ENCODE measurements around the gene A2ML1.
"Not testable (repeated sequence)": the region's sequence is repeated elsewhere in the genome, so short reads cannot be mapped to it uniquely, and the experiment has no call there.

The A2ML1 gene

GRCh38 chr12:8789341-8790013 is 32.9 kb upstream of the A2ML1 start:
- not testable (repeated sequence) for H3K4me3 ChIP-seq (ENCODE audit: low read depth in 1 of 5, low read length in 5 of 5); H3K9ac ChIP-seq (ENCODE audit: low read length in 5 of 5); H3K4me1 ChIP-seq (ENCODE audit: control insufficient read depth in 5 of 5, insufficient read depth in 5 of 5, low read length in 5 of 5); H3K27me3 ChIP-seq (ENCODE audit: control insufficient read depth in 5 of 5, insufficient read depth in 4 of 5, low read length in 5 of 5); H3K9me3 ChIP-seq (ENCODE audit: control insufficient read depth in 5 of 5, low read length in 5 of 5); H3K36me3 ChIP-seq (ENCODE audit: control insufficient read depth in 5 of 5, insufficient read depth in 5 of 5, low read length in 5 of 5); H3K27ac ChIP-seq (ENCODE audit: low read depth, low read length)

DNA sequence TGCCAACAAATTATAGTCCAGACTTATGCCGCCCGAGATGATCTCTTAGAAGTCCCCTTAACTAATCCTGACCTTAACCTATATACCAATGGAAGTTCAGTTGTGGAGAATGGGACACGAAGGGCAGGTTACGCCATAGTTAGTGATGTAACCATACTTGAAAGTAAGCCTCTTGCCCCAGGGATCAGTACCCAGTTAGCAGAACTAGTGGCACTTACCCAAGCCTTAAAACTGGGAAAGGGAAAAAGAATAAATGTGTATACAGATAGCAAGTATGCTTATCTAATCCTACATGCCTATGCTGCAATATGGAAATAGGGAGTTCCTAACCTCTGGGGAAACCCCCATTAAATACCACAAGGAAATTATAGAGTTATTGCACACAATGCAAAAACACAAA is 29.2 kb upstream of the A2ML1 start:
- not testable (repeated sequence) for H3K27me3 ChIP-seq (ENCODE audit: control insufficient read depth in 5 of 5, insufficient read depth in 4 of 5, low read length in 5 of 5); H3K36me3 ChIP-seq (ENCODE audit: control insufficient read depth in 5 of 5, insufficient read depth in 5 of 5, low read length in 5 of 5); H3K9ac ChIP-seq (ENCODE audit: low read length in 5 of 5); H3K4me1 ChIP-seq (ENCODE audit: control insufficient read depth in 5 of 5, insufficient read depth in 5 of 5, low read length in 5 of 5); H3K27ac ChIP-seq (ENCODE audit: low read depth, low read length); H3K4me3 ChIP-seq (ENCODE audit: low read depth in 1 of 5, low read length in 5 of 5); H3K9me3 ChIP-seq (ENCODE audit: control insufficient read depth in 5 of 5, low read length in 5 of 5)

- H3K4me3 ChIP-seq (ENCODE audit: low read depth in 1 of 5, low read length in 5 of 5); H3K36me3 ChIP-seq (ENCODE audit: control insufficient read depth in 5 of 5, insufficient read depth in 5 of 5, low read length in 5 of 5); H3K9ac ChIP-seq (ENCODE audit: low read length in 5 of 5); H3K4me1 ChIP-seq (ENCODE audit: control insufficient read depth in 5 of 5, insufficient read depth in 5 of 5, low read length in 5 of 5); H3K27me3 ChIP-seq (ENCODE audit: control insufficient read depth in 5 of 5, insufficient read depth in 4 of 5, low read length in 5 of 5); H3K27ac ChIP-seq (ENCODE audit: low read depth, low read length); H3K9me3 ChIP-seq (ENCODE audit: control insufficient read depth in 5 of 5, low read length in 5 of 5): not testable (repeated sequence)
Measured at GRCh38 chr12:8794611-8795010, 27.8 kb upstream of the A2ML1 start.

DNA sequence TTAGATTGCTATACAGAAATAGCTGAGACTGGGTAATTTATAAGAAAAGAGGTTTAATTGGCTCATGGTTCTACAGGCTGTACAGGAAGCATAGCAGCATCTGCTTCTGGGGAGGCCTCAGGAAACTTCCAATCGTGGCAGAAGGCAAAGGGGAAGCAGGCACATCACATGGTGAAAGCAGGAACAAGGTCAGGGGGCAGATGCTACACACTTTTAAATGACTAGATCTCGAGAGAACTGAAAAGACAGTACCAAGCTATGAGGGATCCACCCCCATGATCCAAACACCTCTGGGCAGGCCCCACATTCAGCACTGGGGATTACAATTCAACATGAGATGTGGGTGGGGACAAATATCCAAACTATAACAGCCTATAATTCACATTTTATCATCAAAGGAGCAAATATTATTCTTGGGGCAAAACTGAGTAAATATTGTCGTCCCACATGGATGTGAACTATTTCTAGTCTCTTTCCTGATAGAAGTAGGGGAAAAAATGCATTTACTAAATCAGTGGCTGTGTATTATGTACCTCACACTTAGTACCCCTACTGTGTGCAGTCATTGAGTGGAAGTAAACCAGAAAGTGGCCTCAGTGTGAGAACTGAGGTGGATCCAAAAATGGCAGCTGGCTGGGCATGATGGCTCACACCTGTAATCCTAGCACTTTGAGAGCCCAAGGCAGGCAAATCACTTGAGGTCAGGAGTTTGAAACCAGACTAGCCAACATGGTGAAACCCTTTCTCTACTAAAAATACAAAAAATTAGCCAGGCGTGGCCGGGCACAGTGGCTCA is 25.4 kb upstream of the A2ML1 start:
- no peaks in the 10 kb centered on the region for H3K36me3 ChIP-seq (ENCODE audit: control insufficient read depth in 5 of 5, insufficient read depth in 5 of 5, low read length in 5 of 5)
- H3K9ac ChIP-seq (ENCODE audit: low read length in 5 of 5) = no peak overlapping the region
- no peak overlapping the region for H3K27ac ChIP-seq (ENCODE audit: low read depth, low read length)
- H3K9me3 ChIP-seq (ENCODE audit: control insufficient read depth in 5 of 5, low read length in 5 of 5) = no peaks in the 10 kb centered on the region
- no peak overlapping the region for H3K4me3 ChIP-seq (ENCODE audit: low read depth in 1 of 5, low read length in 5 of 5)
- H3K4me1 ChIP-seq (ENCODE audit: control insufficient read depth in 5 of 5, insufficient read depth in 5 of 5, low read length in 5 of 5) = no peaks in the 10 kb centered on the region
- no peaks in the 10 kb centered on the region for H3K27me3 ChIP-seq (ENCODE audit: control insufficient read depth in 5 of 5, insufficient read depth in 4 of 5, low read length in 5 of 5)

DNA sequence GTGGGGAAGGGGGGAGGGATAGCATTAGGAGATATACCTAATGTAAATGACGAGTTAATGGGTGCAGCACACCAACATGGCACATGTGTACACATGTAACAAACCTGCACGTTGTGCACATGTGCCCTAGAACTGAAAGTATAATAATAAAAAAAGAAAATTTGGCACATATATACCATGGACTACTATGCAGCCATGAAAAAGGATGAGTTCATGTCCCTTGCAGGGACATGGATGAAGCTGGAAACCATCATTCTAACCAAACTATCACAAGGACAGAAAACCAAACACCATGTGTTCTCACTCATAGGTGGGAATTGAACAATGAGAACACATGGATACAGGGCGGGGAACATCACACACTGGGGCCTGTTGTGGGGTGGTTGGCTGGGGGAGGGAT is 21.2 kb upstream of the A2ML1 start:
- H3K4me3 ChIP-seq (ENCODE audit: low read depth in 1 of 5, low read length in 5 of 5) = not testable (repeated sequence)

DNA sequence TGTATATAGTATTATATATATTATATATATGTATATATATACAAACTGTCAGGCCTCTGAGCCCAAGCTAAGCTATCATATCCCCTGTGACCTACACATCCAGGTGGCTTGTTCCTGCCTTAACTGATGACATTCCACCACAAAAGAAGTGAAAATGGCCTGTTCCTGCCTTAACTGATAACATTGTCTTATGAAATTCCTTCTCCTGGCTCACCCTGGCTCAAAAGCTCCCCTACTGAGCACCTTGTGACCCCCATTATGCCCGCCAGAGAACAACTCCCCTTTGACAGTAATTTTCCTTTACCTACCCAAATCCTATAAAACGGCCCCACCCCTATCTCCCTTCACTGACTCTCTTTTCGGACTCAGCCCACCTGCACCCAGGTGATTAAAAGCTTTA is 17.6 kb upstream of the A2ML1 start:
- H3K9me3 ChIP-seq (ENCODE audit: control insufficient read depth in 5 of 5, low read length in 5 of 5); H3K27ac ChIP-seq (ENCODE audit: low read depth, low read length); H3K4me1 ChIP-seq (ENCODE audit: control insufficient read depth in 5 of 5, insufficient read depth in 5 of 5, low read length in 5 of 5); H3K4me3 ChIP-seq (ENCODE audit: low read depth in 1 of 5, low read length in 5 of 5); H3K27me3 ChIP-seq (ENCODE audit: control insufficient read depth in 5 of 5, insufficient read depth in 4 of 5, low read length in 5 of 5); H3K36me3 ChIP-seq (ENCODE audit: control insufficient read depth in 5 of 5, insufficient read depth in 5 of 5, low read length in 5 of 5); H3K9ac ChIP-seq (ENCODE audit: low read length in 5 of 5): not testable (repeated sequence)

More for the DNA sequence above, 21.2 kb upstream of the A2ML1 start:
- not testable (repeated sequence) for H3K27me3 ChIP-seq (ENCODE audit: control insufficient read depth in 5 of 5, insufficient read depth in 4 of 5, low read length in 5 of 5); H3K9me3 ChIP-seq (ENCODE audit: control insufficient read depth in 5 of 5, low read length in 5 of 5); H3K9ac ChIP-seq (ENCODE audit: low read length in 5 of 5); H3K36me3 ChIP-seq (ENCODE audit: control insufficient read depth in 5 of 5, insufficient read depth in 5 of 5, low read length in 5 of 5); H3K4me1 ChIP-seq (ENCODE audit: control insufficient read depth in 5 of 5, insufficient read depth in 5 of 5, low read length in 5 of 5); H3K27ac ChIP-seq (ENCODE audit: low read depth, low read length)

GRCh38 chr12:8805487-8805886 is 16.9 kb upstream of the A2ML1 start:
- not testable (repeated sequence) for H3K27me3 ChIP-seq (ENCODE audit: control insufficient read depth in 5 of 5, insufficient read depth in 4 of 5, low read length in 5 of 5); H3K36me3 ChIP-seq (ENCODE audit: control insufficient read depth in 5 of 5, insufficient read depth in 5 of 5, low read length in 5 of 5); H3K27ac ChIP-seq (ENCODE audit: low read depth, low read length)

DNA sequence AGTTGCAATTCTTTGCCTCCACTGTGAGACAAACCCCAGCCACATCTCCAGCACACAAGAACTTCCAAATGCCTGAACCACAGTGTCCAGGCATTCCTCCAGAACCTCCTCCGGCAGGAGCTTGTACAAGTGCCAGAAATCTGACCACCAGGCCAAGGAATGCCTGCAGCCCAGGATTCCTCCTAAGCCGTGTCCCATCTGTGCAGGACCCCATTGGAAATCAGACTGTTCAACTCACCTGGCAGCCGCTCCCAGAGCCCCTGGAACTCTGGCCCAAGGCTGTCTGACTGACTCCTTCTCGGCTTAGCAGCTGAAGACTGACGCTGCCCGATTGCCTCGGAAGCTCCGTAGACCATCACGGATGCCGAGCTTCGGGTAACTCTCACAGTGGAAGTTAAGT is 15.3 kb upstream of the A2ML1 start:
- not testable (repeated sequence) for H3K27ac ChIP-seq (ENCODE audit: low read depth, low read length); H3K9me3 ChIP-seq (ENCODE audit: control insufficient read depth in 5 of 5, low read length in 5 of 5); H3K36me3 ChIP-seq (ENCODE audit: control insufficient read depth in 5 of 5, insufficient read depth in 5 of 5, low read length in 5 of 5); H3K27me3 ChIP-seq (ENCODE audit: control insufficient read depth in 5 of 5, insufficient read depth in 4 of 5, low read length in 5 of 5); H3K4me3 ChIP-seq (ENCODE audit: low read depth in 1 of 5, low read length in 5 of 5); H3K9ac ChIP-seq (ENCODE audit: low read length in 5 of 5); H3K4me1 ChIP-seq (ENCODE audit: control insufficient read depth in 5 of 5, insufficient read depth in 5 of 5, low read length in 5 of 5)

More at GRCh38 chr12:8805487-8805886, 16.9 kb upstream of the A2ML1 start:
- H3K9ac ChIP-seq (ENCODE audit: low read length in 5 of 5); H3K9me3 ChIP-seq (ENCODE audit: control insufficient read depth in 5 of 5, low read length in 5 of 5); H3K4me3 ChIP-seq (ENCODE audit: low read depth in 1 of 5, low read length in 5 of 5); H3K4me1 ChIP-seq (ENCODE audit: control insufficient read depth in 5 of 5, insufficient read depth in 5 of 5, low read length in 5 of 5): not testable (repeated sequence)

- H3K9ac ChIP-seq (ENCODE audit: low read length in 5 of 5); H3K4me3 ChIP-seq (ENCODE audit: low read depth in 1 of 5, low read length in 5 of 5); H3K4me1 ChIP-seq (ENCODE audit: control insufficient read depth in 5 of 5, insufficient read depth in 5 of 5, low read length in 5 of 5); H3K27ac ChIP-seq (ENCODE audit: low read depth, low read length); H3K36me3 ChIP-seq (ENCODE audit: control insufficient read depth in 5 of 5, insufficient read depth in 5 of 5, low read length in 5 of 5); H3K9me3 ChIP-seq (ENCODE audit: control insufficient read depth in 5 of 5, low read length in 5 of 5); H3K27me3 ChIP-seq (ENCODE audit: control insufficient read depth in 5 of 5, insufficient read depth in 4 of 5, low read length in 5 of 5): not testable (repeated sequence)
Measured at GRCh38 chr12:8810112-8810511, 12.3 kb upstream of the A2ML1 start.

DNA sequence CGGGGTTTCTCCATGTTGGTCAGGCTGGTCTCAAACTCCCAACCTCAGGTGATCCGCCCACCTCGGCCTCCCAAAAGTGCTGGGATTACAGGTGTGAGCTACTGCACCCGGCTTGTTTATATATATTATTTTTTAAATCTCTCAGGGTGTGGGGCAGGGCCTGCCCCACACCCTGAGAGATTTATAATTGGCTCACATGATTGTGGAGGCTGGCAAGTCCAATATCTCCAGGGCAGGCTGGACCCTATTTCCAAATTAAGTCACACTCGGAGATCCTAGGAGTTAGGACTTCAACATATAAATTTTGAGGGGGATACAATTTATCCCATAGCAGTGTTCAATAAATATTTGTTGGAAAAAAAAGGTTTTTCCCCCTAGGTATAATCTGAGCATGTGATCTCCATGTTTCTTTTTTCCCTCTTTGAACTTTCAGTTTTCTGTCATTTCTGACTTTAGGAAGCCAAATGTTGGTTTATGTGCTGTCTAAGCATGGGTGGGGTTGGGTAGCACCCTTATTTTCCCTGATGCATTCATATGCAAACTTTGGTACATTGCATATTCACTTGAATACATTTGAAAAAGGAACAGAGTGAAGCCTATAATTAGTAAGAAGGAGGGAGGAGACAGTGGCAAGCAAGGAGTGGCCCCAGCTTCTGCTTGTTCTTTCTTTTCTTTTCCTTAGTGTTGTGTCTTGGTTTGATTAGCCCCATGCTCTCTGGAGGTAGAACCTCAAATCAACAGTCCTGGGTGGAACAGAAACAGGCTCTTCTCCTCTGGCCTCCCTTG is 8.7 kb upstream of the A2ML1 start:
- H3K27me3 ChIP-seq (ENCODE audit: control insufficient read depth in 5 of 5, insufficient read depth in 4 of 5, low read length in 5 of 5) = no peaks in the 10 kb centered on the region
- no peaks in the 10 kb centered on the region for H3K4me1 ChIP-seq (ENCODE audit: control insufficient read depth in 5 of 5, insufficient read depth in 5 of 5, low read length in 5 of 5)
- no peak overlapping the region for H3K4me3 ChIP-seq (ENCODE audit: low read depth in 1 of 5, low read length in 5 of 5)
- no peaks in the 10 kb centered on the region for H3K9me3 ChIP-seq (ENCODE audit: control insufficient read depth in 5 of 5, low read length in 5 of 5)
- no peak overlapping the region for H3K27ac ChIP-seq (ENCODE audit: low read depth, low read length)
- H3K9ac ChIP-seq (ENCODE audit: low read length in 5 of 5) = no peak overlapping the region
- no peaks in the 10 kb centered on the region for H3K36me3 ChIP-seq (ENCODE audit: control insufficient read depth in 5 of 5, insufficient read depth in 5 of 5, low read length in 5 of 5)

All from subcutaneous abdominal adipose tissue (tissue), 5 donors.